MCF 10A (cell line): ENCODE results near the gene TUBA8. TPM values are rescaled to one million over a fixed set of nuclear protein-coding genes. Genes with fewer than 3 reads are reported as not detected.
A peak's percentile ranks its signal among the peaks of the same experiment; 100 is the strongest.

Source experiments
- BruUV-seq: library from RNA; stranded (reverse); fragments of 400-500 nt; replicated peaks from 2 replicates; lab custom pipeline; 2021; lab: Mats Ljungman, UMichigan
- CTCF ChIA-PET: fragments of 300-600 bp; sonication (Branson Sonifier 250); formaldehyde crosslinking; extraction: SDS; loops from one replicate; lab custom pipeline; 2021; ENCODE audit warnings: antibody characterized with exemption, inconsistent platforms; lab: Yijun Ruan, JAX
- POLR2A ChIA-PET: fragments of 300-600, 350-650 bp; sonication (Branson Sonifier 250); formaldehyde crosslinking; extraction: SDS; loops from one replicate; lab custom pipeline; 2020; ENCODE audit warnings: antibody characterized with exemption, inconsistent platforms; lab: Yijun Ruan, JAX
- DNase-seq: peaks from one replicate; pipeline ENCODE4 v3.0.0-alpha.2; 2018; ENCODE audit not compliant: unreplicated experiment
- H3K27ac Mint-ChIP-seq: one replicate; pipeline ENCODE4 v1.8.0; 2022; ENCODE audit warnings: mild to moderate bottlenecking, low read depth, mixed read lengths; ENCODE audit not compliant: unreplicated experiment
- H3K27me3 Mint-ChIP-seq: one replicate; pipeline ENCODE4 v1.8.0; 2022; ENCODE audit warnings: mixed read lengths; ENCODE audit not compliant: insufficient read depth, unreplicated experiment
- H3K36me3 Mint-ChIP-seq: one replicate; pipeline ENCODE4 v1.8.0; 2022; ENCODE audit warnings: mild to moderate bottlenecking, moderate library complexity, mixed read lengths; ENCODE audit not compliant: insufficient read depth, unreplicated experiment
- H3K4me1 Mint-ChIP-seq: one replicate; pipeline ENCODE4 v1.8.0; 2022; ENCODE audit warnings: mixed read lengths; ENCODE audit not compliant: insufficient read depth, unreplicated experiment
- H3K4me3 Mint-ChIP-seq: one replicate; pipeline ENCODE4 v1.8.0; 2022; ENCODE audit warnings: mild to moderate bottlenecking, moderate library complexity, mixed read lengths; ENCODE audit not compliant: unreplicated experiment
- H3K9me3 Mint-ChIP-seq: one replicate; pipeline ENCODE4 v1.8.0; 2022; ENCODE audit warnings: mixed read lengths; ENCODE audit not compliant: unreplicated experiment
- CTCF ChIP-seq: fragments of 200-600 bp; IDR thresholded peaks from one replicate; pipeline ENCODE4 v1.8.0; 2022; ENCODE audit warnings: antibody characterized with exemption, mild to moderate bottlenecking; ENCODE audit not compliant: unreplicated experiment
- intact Hi-C: fragments of 100-400 bp; cut with micrococcal nuclease; formaldehyde crosslinking; loops from 2 replicates; pipeline ENCODE4 v1.14.1; 2022
- total RNA-seq: library from RNA; stranded (reverse); gene quantifications from 2 replicates; pipeline ENCODE4 v1.2.3, GENCODE V29; 2022

TUBA8 gene
- total RNA-seq, 1 experiment from 2014 or later: not detected

GRCh38 chr22:18075101-18075719, 35.4 kb upstream of the TUBA8 start:
- H3K27ac Mint-ChIP-seq: no peak overlapping the region
- DNase-seq: no peak
- H3K9me3 Mint-ChIP-seq: no peaks in the 10 kb centered on the region
- TF ChIP-seq CTCF: no peak
- no TSS peak for BruUV-seq
- peaks cover 29% of the 10 kb centered on the region for H3K4me1 Mint-ChIP-seq
- POLR2A ChIA-PET: interaction anchor here (0.6 to 5.3 kb wide), 14 partner anchors 12 to 1346 kb away, joined by 3 to 70 read pairs (median 5); partner anchors contain the start of gene MICAL3
- no peaks in the 10 kb centered on the region for H3K27me3 Mint-ChIP-seq
- H3K36me3 Mint-ChIP-seq: peaks cover 20% of the 10 kb centered on the region
- CTCF ChIA-PET: interaction anchor here (0.6 to 10.0 kb wide), 48 partner anchors 12 to 902 kb away, joined by 3 to 145 read pairs (median 6); partner anchors contain the start of gene MICAL3
- intact Hi-C loops: no loop called here
- no peak overlapping the region for H3K4me3 Mint-ChIP-seq

GRCh38 chr22:18075720-18076497, 34.7 kb upstream of the TUBA8 start:
- Mint-ChIP-seq H3K4me1 (peaks cover 29% of the 10 kb centered on the region), H3K27ac (no peak overlapping the region), H3K36me3 (peaks cover 27% of the 10 kb centered on the region), H3K27me3 (no peaks in the 10 kb centered on the region), H3K9me3 (peaks cover 5% of the 10 kb centered on the region), H3K4me3 (peak overlapping the region; percentile 91)
- ChIA-PET CTCF (interaction anchor here (0.6 to 10.0 kb wide), 69 partner anchors 12 to 903 kb away, joined by 3 to 145 read pairs (median 4); partner anchors contain the start of gene MICAL3), POLR2A (interaction anchor here (0.6 to 5.3 kb wide), 26 partner anchors 10 to 1345 kb away, joined by 3 to 70 read pairs (median 4); partner anchors contain the start of genes MICAL3 and USP18)
- TF ChIP-seq CTCF: peak; percentile 87
- intact Hi-C loops: loop anchor here (1.0 kb wide), 3 partner anchors 52 to 246 kb away; partner anchors contain the start of gene MICAL3
- peak; percentile 89 for DNase-seq
- no TSS peak for BruUV-seq

GRCh38 chr22:18077087-18077638, 33.4 kb upstream of the TUBA8 start:
- Mint-ChIP-seq H3K4me3 (peak overlapping the region; percentile 91), H3K27ac (peak overlapping the region; percentile 80), H3K27me3 (no peaks in the 10 kb centered on the region), H3K4me1 (peaks cover 31% of the 10 kb centered on the region), H3K9me3 (peaks cover 8% of the 10 kb centered on the region), H3K36me3 (peaks cover 39% of the 10 kb centered on the region)
- TF ChIP-seq CTCF: no peak
- POLR2A ChIA-PET: interaction anchor here (0.6 to 5.3 kb wide), 23 partner anchors 9 to 438 kb away, joined by 3 to 70 read pairs (median 4); partner anchors contain the start of genes BCL2L13, MICAL3 and USP18
- CTCF ChIA-PET: interaction anchor here (0.8 to 10.0 kb wide), 23 partner anchors 13 to 335 kb away, joined by 3 to 145 read pairs (median 16); partner anchors contain the start of gene MICAL3
- TSS peak; percentile 83 for BruUV-seq
- intact Hi-C loops: no loop called here
- no peak for DNase-seq
